GM19455 (cell line): ENCODE measurements around the gene RAD51B.
"Not testable (repeated sequence)": the region's sequence is repeated elsewhere in the genome, so short reads cannot be mapped to it uniquely, and the experiment has no call there.

Experiments used
- ATAC-seq: cut with Tn5 transposase; IDR thresholded peaks from one replicate; pipeline ENCODE4 v1.9.1; 2021; ENCODE audit not compliant: unreplicated experiment

RAD51B gene

GRCh38 chr14:68062651-68063050, 243.1 kb downstream of the RAD51B start:
- no peak for ATAC-seq

- no peak for ATAC-seq
Observed at GRCh38 chr14:68065322-68065721, 245.7 kb downstream of the RAD51B start.

GRCh38 chr14:68074765-68075381, 255.3 kb downstream of the RAD51B start:
- no peak for ATAC-seq

GRCh38 chr14:68075382-68076029, 255.9 kb downstream of the RAD51B start:
- ATAC-seq, result no peak

- ATAC-seq, result no peak
Observed at GRCh38 chr14:68076451-68076850, 256.9 kb downstream of the RAD51B start.

GRCh38 chr14:68079941-68080697, 260.5 kb downstream of the RAD51B start:
- ATAC-seq, result no peak

- no peak for ATAC-seq
Observed at GRCh38 chr14:68081489-68081888, 261.9 kb downstream of the RAD51B start.

GRCh38 chr14:68082698-68083291, 263.2 kb downstream of the RAD51B start:
- no peak for ATAC-seq

- no peak for ATAC-seq
Observed at GRCh38 chr14:68084256-68084655, 264.7 kb downstream of the RAD51B start.

- ATAC-seq, result no peak
Observed at GRCh38 chr14:68085742-68086141, 266.2 kb downstream of the RAD51B start.

GRCh38 chr14:68088451-68088854, 268.9 kb downstream of the RAD51B start:
- no peak for ATAC-seq

GRCh38 chr14:68089146-68089731, 269.7 kb downstream of the RAD51B start:
- no peak for ATAC-seq

GRCh38 chr14:68094158-68094557, 274.6 kb downstream of the RAD51B start:
- no peak for ATAC-seq

GRCh38 chr14:68094752-68095151, 275.2 kb downstream of the RAD51B start:
- no peak for ATAC-seq

GRCh38 chr14:68097727-68098126, 278.1 kb downstream of the RAD51B start:
- ATAC-seq, result no peak

- ATAC-seq, result no peak
Observed at GRCh38 chr14:68098834-68099233, 279.3 kb downstream of the RAD51B start.

GRCh38 chr14:68099495-68100045, 280.0 kb downstream of the RAD51B start:
- no peak for ATAC-seq

GRCh38 chr14:68101715-68102301, 282.2 kb downstream of the RAD51B start:
- ATAC-seq, result not testable (repeated sequence)

GRCh38 chr14:68103853-68104252, 284.3 kb downstream of the RAD51B start:
- no peak for ATAC-seq

GRCh38 chr14:68104518-68104917, 284.9 kb downstream of the RAD51B start:
- ATAC-seq, result no peak

- no peak for ATAC-seq
Observed at GRCh38 chr14:68105816-68106215, 286.2 kb downstream of the RAD51B start.
